Muscle of back (tissue), 13 donors: ENCODE data around the gene PRR20E. TPM values are rescaled to one million over a fixed set of nuclear protein-coding genes. Genes with fewer than 3 reads are reported as not detected.
"Not testable (repeated sequence)": the region's sequence is repeated elsewhere in the genome, so short reads cannot be mapped to it uniquely, and the experiment has no call there.

Experiments used
- DNase-seq, 3 donors: peaks; one replicate each; pipeline versions ENCODE4 v3.0.0 to v3.0.0-alpha.2; 2013
- long read RNA-seq, 9 donors: transcript quantifications; one replicate each; lab custom pipeline, GENCODE V29; 2026
- polyA plus RNA-seq, 10 donors: library from polyadenylated mRNA; unstranded; fragments of 120-200 nt; gene quantifications; one replicate each; pipeline ENCODE4 v1.2.1, GENCODE V29; 2013; ENCODE audit not compliant: insufficient read length in 10 of 10

The PRR20E gene
- polyA plus RNA-seq, result not detected
- long read RNA-seq, donor 1, result 0 reads
- long read RNA-seq, donor 2, result 0 reads
- long read RNA-seq, donor 3, result 0 reads
- long read RNA-seq, donor 4, result 0 reads
- long read RNA-seq, donor 5, result 0 reads
- long read RNA-seq, donor 6, result 0 reads
- long read RNA-seq, donor 7, result 0 reads
- long read RNA-seq, donor 8, result 0 reads
- long read RNA-seq, donor 9, result 0 reads

GRCh38 chr13:57166897-57167296 lies at the start of gene PRR20E:
PRR20E (plus strand) TSS chr13:57167197; CDS start chr13:57167584, 387 bp downstream.
- not testable (repeated sequence) for DNase-seq

- DNase-seq, result peak; percentile 73 to 90 (median 83)
These were observed 43.3 kb upstream of the PRR20E start for GRCh38 chr13:57123681-57124080.

GRCh38 chr13:57128909-57129308 lies 38.1 kb upstream of the PRR20E start:
- no peak for DNase-seq

GRCh38 chr13:57136093-57136492 lies 30.9 kb upstream of the PRR20E start:
- DNase-seq, result no peak

- DNase-seq, result no peak
These were observed 29.4 kb upstream of the PRR20E start for GRCh38 chr13:57137585-57137984.

- DNase-seq, result no peak
These were observed 28.0 kb upstream of the PRR20E start for GRCh38 chr13:57138988-57139387.

- DNase-seq, result not testable (repeated sequence)
These were observed 27.2 kb upstream of the PRR20E start for GRCh38 chr13:57139781-57140180.

GRCh38 chr13:57140235-57140968 lies 26.6 kb upstream of the PRR20E start, which contains the start of gene PRR20A:
PRR20A (plus strand) TSS chr13:57140918; CDS start chr13:57141305, 387 bp downstream.
- not testable (repeated sequence) for DNase-seq

GRCh38 chr13:57147188-57147587 lies 19.8 kb upstream of the PRR20E start, which contains the start of gene PRR20B:
PRR20B (plus strand) TSS chr13:57147488; CDS start chr13:57147875, 387 bp downstream.
- not testable (repeated sequence) for DNase-seq

- not testable (repeated sequence) for DNase-seq
These were observed 18.9 kb upstream of the PRR20E start for GRCh38 chr13:57148106-57148505.

- DNase-seq, result not testable (repeated sequence)
These were observed 13.2 kb upstream of the PRR20E start, which contains the start of gene PRR20C for GRCh38 chr13:57153761-57154160. PRR20C (plus strand) TSS chr13:57154061; CDS start chr13:57154448, 387 bp downstream.

GRCh38 chr13:57160332-57160731 lies 6.7 kb upstream of the PRR20E start, which contains the start of gene PRR20D:
PRR20D (plus strand) TSS chr13:57160632; CDS start chr13:57161019, 387 bp downstream.
- not testable (repeated sequence) for DNase-seq

- DNase-seq, result no peak
These were observed 24.7 kb downstream of the PRR20E start for GRCh38 chr13:57191667-57192066.

- peak in 1 of 3 donors; percentile 12 for DNase-seq
These were observed 46.0 kb downstream of the PRR20E start for GRCh38 chr13:57212989-57213388.

Other genes starting within 250 kb of the PRR20E start
- not detected for gene PRR20A, start 26.3 kb upstream of the PRR20E start, polyA plus RNA-seq
- gene PRR20B, start 19.7 kb upstream of the PRR20E start, polyA plus RNA-seq, result not detected
- not detected for gene PRR20C, start 13.1 kb upstream of the PRR20E start, polyA plus RNA-seq
- gene PRR20D, start 6.6 kb upstream of the PRR20E start, polyA plus RNA-seq, result not detected